ENCODE results near the gene ADAMTS4.

DNA sequence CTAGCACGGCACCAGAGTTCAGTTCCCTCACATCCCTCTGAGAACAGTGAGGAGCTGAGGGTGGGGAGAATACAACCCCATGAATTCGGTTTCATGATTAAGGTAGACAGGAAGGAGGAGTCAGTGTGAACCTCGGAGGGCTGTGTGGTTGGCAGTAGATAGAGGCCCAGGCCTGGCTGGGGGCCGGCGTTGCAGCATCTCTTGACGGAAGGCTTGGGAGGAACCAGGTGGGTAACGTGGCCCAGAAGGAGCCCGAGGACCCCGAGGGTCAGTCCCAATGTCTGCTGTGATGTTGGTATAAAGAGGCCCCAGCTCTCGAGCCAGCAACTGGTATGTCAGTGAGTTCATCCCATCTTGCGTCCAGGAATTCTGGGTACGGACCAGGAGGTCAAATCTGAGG, 27.2 kb downstream of the ADAMTS4 start:
- TF ChIP-seq, protein P1, sequence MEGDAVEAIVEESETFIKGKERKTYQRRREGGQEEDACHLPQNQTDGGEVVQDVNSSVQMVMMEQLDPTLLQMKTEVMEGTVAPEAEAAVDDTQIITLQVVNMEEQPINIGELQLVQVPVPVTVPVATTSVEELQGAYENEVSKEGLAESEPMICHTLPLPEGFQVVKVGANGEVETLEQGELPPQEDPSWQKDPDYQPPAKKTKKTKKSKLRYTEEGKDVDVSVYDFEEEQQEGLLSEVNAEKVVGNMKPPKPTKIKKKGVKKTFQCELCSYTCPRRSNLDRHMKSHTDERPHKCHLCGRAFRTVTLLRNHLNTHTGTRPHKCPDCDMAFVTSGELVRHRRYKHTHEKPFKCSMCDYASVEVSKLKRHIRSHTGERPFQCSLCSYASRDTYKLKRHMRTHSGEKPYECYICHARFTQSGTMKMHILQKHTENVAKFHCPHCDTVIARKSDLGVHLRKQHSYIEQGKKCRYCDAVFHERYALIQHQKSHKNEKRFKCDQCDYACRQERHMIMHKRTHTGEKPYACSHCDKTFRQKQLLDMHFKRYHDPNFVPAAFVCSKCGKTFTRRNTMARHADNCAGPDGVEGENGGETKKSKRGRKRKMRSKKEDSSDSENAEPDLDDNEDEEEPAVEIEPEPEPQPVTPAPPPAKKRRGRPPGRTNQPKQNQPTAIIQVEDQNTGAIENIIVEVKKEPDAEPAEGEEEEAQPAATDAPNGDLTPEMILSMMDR (IDR thresholded peaks at IDR 0.05; ENCODE audit: low read depth, low read length) = no peak
- TF ChIP-seq EZH2phosphoT487 (IDR thresholded peaks at IDR 0.05; ENCODE audit: low read depth) = no peak

All from OCI-LY3 (cell line).